ENCODE results near the gene GLIPR1L1.
A peak's percentile ranks its signal among the peaks of the same experiment; 100 is the strongest.
"Not testable (repeated sequence)": the region's sequence is repeated elsewhere in the genome, so short reads cannot be mapped to it uniquely, and the experiment has no call there.

The GLIPR1L1 gene

GRCh38 chr12:75334384-75335030 lies at the start of gene GLIPR1L1:
TSS of gene GLIPR1L1 (plus strand) at chr12:75334670. CDS start at chr12:75334729, 59 bp downstream.
- DNase-seq, result no peak

- no peak for DNase-seq
These were observed 45.6 kb upstream of the GLIPR1L1 start for GRCh38 chr12:75288860-75289259.

- DNase-seq, result no peak
These were observed 44.7 kb upstream of the GLIPR1L1 start for GRCh38 chr12:75289753-75290152.

GRCh38 chr12:75291014-75291413 lies 43.5 kb upstream of the GLIPR1L1 start:
- no peak for DNase-seq

- no peak for DNase-seq
These were observed 40.1 kb upstream of the GLIPR1L1 start for GRCh38 chr12:75294336-75294735.

GRCh38 chr12:75294797-75295196 lies 39.7 kb upstream of the GLIPR1L1 start:
- DNase-seq, result no peak

- no peak for DNase-seq
These were observed 32.2 kb upstream of the GLIPR1L1 start for GRCh38 chr12:75302225-75302624.

- no peak for DNase-seq
These were observed 31.7 kb upstream of the GLIPR1L1 start for GRCh38 chr12:75302781-75303180.

GRCh38 chr12:75305412-75306332 lies 28.8 kb upstream of the GLIPR1L1 start:
- no peak for DNase-seq

GRCh38 chr12:75308279-75308678 lies 26.2 kb upstream of the GLIPR1L1 start:
- DNase-seq, result no peak

- DNase-seq, result no peak
These were observed 23.1 kb upstream of the GLIPR1L1 start for GRCh38 chr12:75311369-75311768.

- DNase-seq, result no peak
These were observed 19.0 kb upstream of the GLIPR1L1 start for GRCh38 chr12:75315518-75315917.

GRCh38 chr12:75317784-75318183 lies 16.7 kb upstream of the GLIPR1L1 start:
- DNase-seq, result no peak

GRCh38 chr12:75322464-75322863 lies 12.0 kb upstream of the GLIPR1L1 start:
- no peak for DNase-seq

- no peak for DNase-seq
These were observed 10.8 kb upstream of the GLIPR1L1 start for GRCh38 chr12:75323663-75324062.

- no peak for DNase-seq
These were observed 6.8 kb upstream of the GLIPR1L1 start for GRCh38 chr12:75327642-75328041.

- peak; percentile 78 for DNase-seq
These were observed 4.3 kb upstream of the GLIPR1L1 start, which contains the start of gene CAPS2 for GRCh38 chr12:75329918-75330826. TSS of gene CAPS2 (minus strand) at chr12:75330324. CDS start at chr12:75326498, 3,826 bp downstream.

GRCh38 chr12:75337905-75338304 lies 3.4 kb downstream of the GLIPR1L1 start:
- no peak for DNase-seq

- DNase-seq, result no peak
These were observed 7.4 kb downstream of the GLIPR1L1 start for GRCh38 chr12:75341873-75342272.

- DNase-seq, result no peak
These were observed 11.1 kb downstream of the GLIPR1L1 start for GRCh38 chr12:75345531-75345930.

- not testable (repeated sequence) for DNase-seq
These were observed 11.7 kb downstream of the GLIPR1L1 start for GRCh38 chr12:75346215-75346614.

GRCh38 chr12:75349946-75350345 lies 15.5 kb downstream of the GLIPR1L1 start:
- no peak for DNase-seq

GRCh38 chr12:75350413-75350812 lies 15.9 kb downstream of the GLIPR1L1 start:
- DNase-seq, result no peak
